ENCODE results near the gene FRK.
"Not testable (repeated sequence)": the region's sequence is repeated elsewhere in the genome, so short reads cannot be mapped to it uniquely, and the experiment has no call there.

The FRK gene

DNA sequence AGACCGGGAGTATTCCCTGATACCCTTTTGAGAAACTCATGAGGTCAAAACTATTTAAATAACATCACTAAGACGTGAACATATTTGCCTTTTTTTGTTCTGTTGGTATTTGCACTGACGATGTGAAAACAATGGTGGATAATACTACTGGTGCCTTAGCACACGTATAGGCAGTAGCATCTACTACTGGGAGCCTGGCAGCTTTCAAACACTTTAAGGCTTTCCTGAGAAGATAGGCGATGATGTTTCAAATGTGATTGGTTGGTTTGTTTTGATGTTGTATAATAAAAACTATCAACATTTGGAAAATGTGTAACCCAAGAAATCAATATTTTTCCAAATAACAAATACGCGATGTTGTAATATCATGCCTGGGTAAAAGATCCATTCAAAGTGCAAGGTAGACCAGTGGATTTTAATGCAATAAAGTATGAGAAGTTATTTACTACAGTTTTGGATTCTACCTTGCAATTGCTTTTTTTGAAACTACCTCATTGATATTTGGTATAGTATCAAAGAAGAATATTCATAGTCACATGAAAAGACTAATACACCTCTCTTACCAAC is 166.2 kb downstream of the FRK start:
- H3K36me3 Mint-ChIP-seq (ENCODE audit: low read depth): no peaks in the 10 kb centered on the region
- H3K9me3 Mint-ChIP-seq: no peaks in the 10 kb centered on the region
- H3K4me3 Mint-ChIP-seq: no peak overlapping the region
- H3K4me1 Mint-ChIP-seq (ENCODE audit: low read depth): peaks cover 8% of the 10 kb centered on the region
- H3K27ac Mint-ChIP-seq: no peak overlapping the region
- peaks cover 5% of the 10 kb centered on the region for H3K27me3 Mint-ChIP-seq (ENCODE audit: low read depth)

DNA sequence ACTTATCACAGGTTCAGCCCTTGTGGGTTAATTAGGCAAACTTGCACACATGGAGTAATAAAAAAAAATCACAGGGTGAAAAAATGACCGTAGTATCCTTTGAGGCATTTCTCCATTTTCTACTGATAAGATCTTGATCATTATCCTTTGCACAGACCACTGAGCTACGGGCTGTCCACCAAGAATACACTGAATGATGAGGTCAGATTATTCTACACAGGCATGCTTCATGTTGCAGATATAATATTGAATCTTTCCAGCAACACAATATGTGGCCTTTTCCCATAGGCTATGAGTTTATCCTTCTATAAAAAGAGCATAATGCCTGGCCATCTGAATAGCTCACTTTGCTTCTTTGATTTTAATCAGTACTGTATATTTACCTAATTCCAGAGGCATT is 168.9 kb downstream of the FRK start:
- Mint-ChIP-seq H3K4me1 (ENCODE audit: low read depth) (peaks cover 8% of the 10 kb centered on the region), H3K27me3 (ENCODE audit: low read depth) (peaks cover 5% of the 10 kb centered on the region), H3K27ac (no peak overlapping the region), H3K4me3 (no peak overlapping the region), H3K9me3 (no peaks in the 10 kb centered on the region), H3K36me3 (ENCODE audit: low read depth) (no peaks in the 10 kb centered on the region)

DNA sequence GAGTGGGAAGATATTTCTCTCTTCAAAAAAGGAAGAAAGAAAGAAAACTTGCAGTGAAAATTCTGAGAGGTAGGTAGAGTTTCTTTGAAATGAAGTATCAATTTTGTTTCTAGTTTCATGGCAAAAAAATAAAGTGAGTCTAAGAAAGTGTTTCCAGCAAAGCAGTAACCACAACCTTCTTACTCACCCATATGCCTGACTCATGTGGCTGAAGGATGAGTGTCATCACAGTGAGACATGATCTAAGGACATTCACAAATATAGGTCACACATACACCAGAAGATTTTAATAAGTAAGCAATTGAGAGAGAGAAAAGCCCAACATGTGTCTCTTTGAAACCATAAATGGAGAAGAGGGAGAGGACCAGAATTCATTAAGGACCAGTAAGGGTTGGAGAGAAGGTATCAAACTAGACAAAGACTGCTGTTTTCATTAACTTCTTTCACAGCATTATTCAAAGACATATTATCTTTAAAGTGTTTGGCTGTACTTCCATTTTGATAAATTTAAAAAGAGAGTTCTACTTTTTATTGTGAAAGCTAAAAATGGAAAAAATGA is 169.5 kb downstream of the FRK start:
- H3K27ac Mint-ChIP-seq: peak overlapping the region; percentile 7
- H3K36me3 Mint-ChIP-seq (ENCODE audit: low read depth): no peaks in the 10 kb centered on the region
- H3K9me3 Mint-ChIP-seq: no peaks in the 10 kb centered on the region
- H3K27me3 Mint-ChIP-seq (ENCODE audit: low read depth): peaks cover 5% of the 10 kb centered on the region
- no peak overlapping the region for H3K4me3 Mint-ChIP-seq
- peaks cover 8% of the 10 kb centered on the region for H3K4me1 Mint-ChIP-seq (ENCODE audit: low read depth)

DNA sequence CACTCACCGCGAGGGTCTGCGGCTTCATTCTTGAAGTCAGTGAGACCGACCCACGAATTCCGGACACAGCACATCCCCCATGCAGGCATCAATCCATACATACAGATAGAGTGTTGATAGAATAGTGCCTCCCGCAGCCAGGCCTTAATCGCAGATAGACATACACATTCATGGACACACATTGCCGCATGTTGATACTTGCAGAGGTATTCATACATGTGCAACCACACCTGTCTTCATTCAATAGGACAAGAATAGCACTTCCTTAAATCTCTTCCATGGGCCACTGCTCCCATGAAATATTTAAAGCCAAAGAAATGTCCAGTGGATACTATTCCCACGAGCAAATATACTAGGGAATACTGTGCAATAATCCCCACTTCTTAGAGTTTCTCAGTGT is 170.5 kb downstream of the FRK start:
- H3K9me3 Mint-ChIP-seq: no peaks in the 10 kb centered on the region
- H3K4me1 Mint-ChIP-seq (ENCODE audit: low read depth): peaks cover 9% of the 10 kb centered on the region
- H3K4me3 Mint-ChIP-seq: no peak overlapping the region
- H3K27me3 Mint-ChIP-seq (ENCODE audit: low read depth): peaks cover 8% of the 10 kb centered on the region
- H3K36me3 Mint-ChIP-seq (ENCODE audit: low read depth): no peaks in the 10 kb centered on the region
- no peak overlapping the region for H3K27ac Mint-ChIP-seq

DNA sequence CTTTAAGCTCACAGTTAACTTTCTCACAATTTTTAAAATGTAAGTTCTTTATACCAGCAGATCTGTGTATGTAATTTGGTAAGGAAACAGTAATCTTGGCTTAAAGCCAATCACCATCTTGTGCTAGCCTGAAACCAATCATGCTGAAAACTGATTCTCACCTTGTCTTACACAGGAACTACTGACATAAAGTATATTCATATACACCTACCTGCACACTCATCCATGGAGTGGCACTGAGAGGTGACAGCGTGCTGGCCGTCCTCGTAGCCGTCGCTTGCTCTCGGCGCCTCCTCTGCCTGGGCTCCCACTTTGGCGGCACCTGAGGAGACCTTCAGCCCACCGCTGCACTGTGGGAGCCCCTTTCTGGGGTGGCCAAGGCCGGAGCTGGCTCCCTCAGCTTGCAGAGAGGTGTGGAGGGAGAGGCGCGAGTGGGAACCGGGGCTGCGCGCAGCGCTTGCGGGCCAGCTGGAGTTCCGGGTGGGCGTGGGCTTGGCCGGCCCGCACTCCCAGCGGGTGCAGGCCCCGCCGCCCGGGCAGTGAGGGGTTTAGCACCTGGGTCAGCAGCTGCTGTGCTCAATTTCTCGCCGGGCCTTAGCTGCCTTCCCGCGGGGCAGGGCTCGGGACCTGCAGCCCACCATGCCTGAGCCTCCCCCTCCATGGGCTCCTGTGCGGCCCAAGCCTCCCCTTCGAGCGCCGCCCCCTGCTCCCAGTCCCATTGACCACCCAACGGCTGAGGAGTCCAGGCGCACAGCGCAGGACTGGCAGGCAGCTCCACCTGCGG is 171.8 kb downstream of the FRK start:
- not testable (repeated sequence) for H3K4me3 Mint-ChIP-seq; H3K9me3 Mint-ChIP-seq; H3K36me3 Mint-ChIP-seq (ENCODE audit: low read depth); H3K4me1 Mint-ChIP-seq (ENCODE audit: low read depth); H3K27ac Mint-ChIP-seq; H3K27me3 Mint-ChIP-seq (ENCODE audit: low read depth)

DNA sequence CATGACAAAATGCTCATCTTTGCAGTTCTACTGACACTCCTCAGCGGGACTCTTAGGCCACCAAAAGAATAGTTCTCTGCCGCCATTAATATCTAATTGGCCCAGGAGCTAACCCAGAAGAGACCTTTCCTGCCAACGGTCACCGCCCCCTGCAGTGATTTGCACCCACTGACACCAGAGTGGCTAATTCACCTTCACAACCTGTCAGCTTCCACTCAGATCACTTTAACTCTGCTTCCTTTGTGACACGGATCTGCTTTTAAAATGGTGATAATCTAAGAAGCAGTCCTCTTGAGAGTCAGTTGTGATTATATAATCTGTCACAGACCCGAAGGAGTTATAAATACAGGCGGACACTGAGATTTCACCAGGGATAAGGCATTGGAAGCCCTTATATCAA is 172.8 kb downstream of the FRK start:
- Mint-ChIP-seq H3K4me1 (ENCODE audit: low read depth) (peaks cover 7% of the 10 kb centered on the region), H3K4me3 (no peak overlapping the region), H3K9me3 (no peaks in the 10 kb centered on the region), H3K36me3 (ENCODE audit: low read depth) (no peaks in the 10 kb centered on the region), H3K27me3 (ENCODE audit: low read depth) (peaks cover 3% of the 10 kb centered on the region), H3K27ac (no peak overlapping the region)

DNA sequence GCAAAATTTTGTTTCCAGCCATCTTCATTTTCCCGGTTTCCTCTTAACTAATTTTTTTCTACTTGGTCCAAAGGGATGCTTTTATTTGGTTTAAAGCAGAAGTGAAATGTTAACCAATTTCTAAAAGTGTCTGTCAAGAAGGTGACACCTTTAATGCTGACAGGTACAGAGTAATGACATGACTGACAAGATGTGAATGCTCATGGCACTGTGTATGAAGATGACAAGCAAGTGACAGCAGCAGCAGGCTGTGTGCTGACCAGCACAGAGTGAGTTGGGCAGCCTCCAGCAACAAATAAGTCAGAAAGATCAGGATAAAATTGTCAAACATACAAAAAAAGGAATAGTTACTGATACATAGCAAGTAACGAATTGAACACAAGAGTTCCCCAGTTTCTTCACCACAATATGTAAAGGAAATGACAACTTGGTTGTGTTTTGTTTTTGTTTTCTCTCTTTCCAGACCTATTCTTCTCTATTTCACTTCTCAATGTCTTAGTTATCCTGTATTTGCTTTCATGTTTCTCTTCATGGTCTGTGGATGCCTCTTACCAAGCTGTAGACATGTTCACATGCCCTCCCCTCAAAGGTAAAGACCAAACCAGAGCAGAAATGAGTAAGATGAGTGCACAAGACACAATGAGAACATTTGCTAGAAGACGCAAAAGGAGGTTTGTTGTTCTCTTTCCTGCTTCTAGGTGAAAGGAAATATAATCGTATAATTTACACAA is 174.9 kb downstream of the FRK start:
- Mint-ChIP-seq H3K27ac (no peak overlapping the region), H3K36me3 (ENCODE audit: low read depth) (no peaks in the 10 kb centered on the region), H3K27me3 (ENCODE audit: low read depth) (peaks cover 3% of the 10 kb centered on the region), H3K4me1 (ENCODE audit: low read depth) (peaks cover 3% of the 10 kb centered on the region), H3K9me3 (no peaks in the 10 kb centered on the region), H3K4me3 (no peak overlapping the region)

DNA sequence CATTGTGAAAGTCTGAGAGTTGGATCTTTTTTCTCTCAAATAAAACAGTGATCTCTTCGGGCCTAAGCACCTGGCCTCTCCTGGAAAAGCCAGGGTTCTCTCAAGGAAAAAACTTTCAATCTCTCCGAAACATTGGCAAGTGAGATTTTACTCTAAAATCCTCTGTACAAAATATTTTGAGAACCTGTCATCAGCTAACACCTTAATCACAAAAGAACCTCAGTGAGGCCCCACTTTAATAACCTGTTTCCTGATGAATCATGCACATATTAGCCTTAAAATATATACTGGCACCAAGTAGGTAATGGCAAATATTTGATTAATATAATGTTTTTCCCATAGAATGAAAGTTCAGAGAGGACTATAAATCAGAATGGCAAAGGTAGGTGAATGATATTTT is 177.9 kb downstream of the FRK start:
- H3K9me3 Mint-ChIP-seq: no peaks in the 10 kb centered on the region
- H3K4me1 Mint-ChIP-seq (ENCODE audit: low read depth): peaks cover 1% of the 10 kb centered on the region
- peaks cover 3% of the 10 kb centered on the region for H3K27me3 Mint-ChIP-seq (ENCODE audit: low read depth)
- no peak overlapping the region for H3K27ac Mint-ChIP-seq
- no peak overlapping the region for H3K4me3 Mint-ChIP-seq
- H3K36me3 Mint-ChIP-seq (ENCODE audit: low read depth): no peaks in the 10 kb centered on the region

DNA sequence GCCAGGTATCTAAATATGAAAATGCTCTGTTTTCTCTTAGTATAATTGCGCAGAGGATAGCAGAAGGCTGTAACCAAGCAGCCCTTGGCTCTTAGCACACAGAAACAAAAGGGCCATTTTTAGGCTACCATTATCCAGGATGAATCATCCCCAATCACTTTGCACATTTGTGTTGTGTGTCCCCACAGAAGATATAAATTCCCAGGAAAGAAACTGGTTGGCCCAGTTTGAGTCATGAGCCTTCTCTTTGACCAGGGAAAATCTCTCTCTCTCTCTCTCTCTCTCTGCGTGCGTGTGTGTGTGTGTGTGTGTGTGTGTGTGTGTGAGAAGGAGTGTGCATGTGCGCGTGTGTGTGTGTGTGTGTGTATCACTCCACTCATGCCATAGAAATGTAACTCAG is 178.5 kb downstream of the FRK start:
- Mint-ChIP-seq H3K36me3 (ENCODE audit: low read depth) (no peaks in the 10 kb centered on the region), H3K27ac (no peak overlapping the region), H3K9me3 (no peaks in the 10 kb centered on the region), H3K4me1 (ENCODE audit: low read depth) (peaks cover 1% of the 10 kb centered on the region), H3K4me3 (no peak overlapping the region), H3K27me3 (ENCODE audit: low read depth) (peaks cover 3% of the 10 kb centered on the region)
